Mucosa of rectum (tissue), 2 donors: ENCODE measurements around the gene KIAA0319L.

Experiments
- H3K27ac ChIP-seq, 2 donors: one replicate each; pipeline ENCODE4 v1.7.0; 2013; ENCODE audit warnings: inconsistent platforms in 2 of 2, low read depth in 2 of 2, low read length in 2 of 2
- H3K27me3 ChIP-seq, 2 donors: one replicate each; pipeline ENCODE4 v1.7.0; 2013; ENCODE audit warnings: low read length in 2 of 2; ENCODE audit not compliant: control insufficient read depth in 2 of 2, insufficient read depth in 2 of 2
- H3K36me3 ChIP-seq, 2 donors: one replicate each; pipeline ENCODE4 v1.7.0; 2013; ENCODE audit warnings: low read length in 2 of 2; ENCODE audit not compliant: control insufficient read depth in 2 of 2, insufficient read depth in 2 of 2
- H3K4me1 ChIP-seq, 2 donors: one replicate each; pipeline ENCODE4 v1.7.0; 2013; ENCODE audit warnings: low read length in 2 of 2, mild to moderate bottlenecking in 1 of 2; ENCODE audit not compliant: control insufficient read depth in 2 of 2, insufficient read depth in 2 of 2
- H3K4me3 ChIP-seq, 2 donors: one replicate each; pipeline ENCODE4 v1.7.0; 2013; ENCODE audit warnings: low read length in 2 of 2
- H3K9ac ChIP-seq, 2 donors: one replicate each; pipeline ENCODE4 v1.7.0; 2013; ENCODE audit warnings: low read length in 2 of 2, low read depth in 1 of 2, mild to moderate bottlenecking in 1 of 2
- H3K9me3 ChIP-seq, 2 donors: one replicate each; pipeline ENCODE4 v1.7.0; 2013; ENCODE audit warnings: low read length in 2 of 2; ENCODE audit not compliant: control insufficient read depth in 2 of 2
- donor health status: healthy.
- donor health status: Normal muscosa, but diverticular disease.

KIAA0319L gene

DNA sequence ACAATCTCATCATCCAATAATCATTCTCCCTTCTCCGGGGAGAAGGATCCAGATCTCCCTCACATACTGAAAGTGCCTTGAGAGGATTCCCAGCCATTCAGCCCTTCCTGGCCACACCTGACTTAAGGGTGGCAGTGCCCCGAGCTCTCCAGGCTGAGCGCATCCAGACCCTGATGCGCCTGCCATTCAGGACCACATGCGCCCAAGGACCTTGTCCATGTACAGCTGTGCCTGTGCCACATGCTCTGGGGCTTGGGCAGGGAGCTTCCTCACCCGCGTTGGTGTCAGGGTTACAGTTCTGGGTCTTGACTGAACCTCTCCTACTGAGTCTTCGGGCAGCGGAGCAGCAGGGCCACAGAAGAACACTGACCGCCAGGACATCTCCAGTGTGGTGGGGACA, 121.1 kb downstream of the KIAA0319L start:
- Histone ChIP-seq H3K9ac (no peak overlapping the region), H3K36me3 (peaks cover 54 to 64% of the 10 kb centered on the region in 2 donors), H3K9me3 (no peaks in the 10 kb centered on the region), H3K27ac (no peak overlapping the region), H3K27me3 (no peaks in the 10 kb centered on the region), H3K4me3 (no peak overlapping the region), H3K4me1 (no peaks in the 10 kb centered on the region)

GRCh38 chr1:35434703-35435102, 122.5 kb downstream of the KIAA0319L start:
- no peaks in the 10 kb centered on the region for H3K4me1 ChIP-seq
- no peak overlapping the region for H3K4me3 ChIP-seq
- no peak overlapping the region for H3K27ac ChIP-seq
- H3K9ac ChIP-seq = no peak overlapping the region
- H3K27me3 ChIP-seq = no peaks in the 10 kb centered on the region
- peaks cover 41 to 53% of the 10 kb centered on the region in 2 donors for H3K36me3 ChIP-seq
- no peaks in the 10 kb centered on the region for H3K9me3 ChIP-seq

- Histone ChIP-seq H3K4me3 (no peak overlapping the region), H3K9me3 (no peaks in the 10 kb centered on the region), H3K9ac (no peak overlapping the region), H3K27ac (no peak overlapping the region), H3K36me3 (peaks cover 32 to 45% of the 10 kb centered on the region in 2 donors), H3K4me1 (no peaks in the 10 kb centered on the region), H3K27me3 (no peaks in the 10 kb centered on the region)
These were observed 123.5 kb downstream of the KIAA0319L start for GRCh38 chr1:35433714-35434113.

- H3K27ac ChIP-seq = no peak overlapping the region
These were observed 125.0 kb downstream of the KIAA0319L start for GRCh38 chr1:35432231-35432630.

GRCh38 chr1:35431173-35431599, 126.0 kb downstream of the KIAA0319L start:
- H3K27me3 ChIP-seq = no peaks in the 10 kb centered on the region
- no peaks in the 10 kb centered on the region for H3K9me3 ChIP-seq
- H3K36me3 ChIP-seq = peaks cover 26 to 33% of the 10 kb centered on the region in 2 donors
- no peak overlapping the region for H3K4me3 ChIP-seq
- no peaks in the 10 kb centered on the region for H3K4me1 ChIP-seq
- no peak overlapping the region for H3K27ac ChIP-seq
- no peak overlapping the region for H3K9ac ChIP-seq

More at GRCh38 chr1:35432231-35432630, 125.0 kb downstream of the KIAA0319L start:
- no peaks in the 10 kb centered on the region for H3K9me3 ChIP-seq
- no peaks in the 10 kb centered on the region for H3K27me3 ChIP-seq
- peaks cover 30 to 38% of the 10 kb centered on the region in 2 donors for H3K36me3 ChIP-seq
- no peak overlapping the region for H3K9ac ChIP-seq
- no peaks in the 10 kb centered on the region for H3K4me1 ChIP-seq
- no peak overlapping the region for H3K4me3 ChIP-seq

DNA sequence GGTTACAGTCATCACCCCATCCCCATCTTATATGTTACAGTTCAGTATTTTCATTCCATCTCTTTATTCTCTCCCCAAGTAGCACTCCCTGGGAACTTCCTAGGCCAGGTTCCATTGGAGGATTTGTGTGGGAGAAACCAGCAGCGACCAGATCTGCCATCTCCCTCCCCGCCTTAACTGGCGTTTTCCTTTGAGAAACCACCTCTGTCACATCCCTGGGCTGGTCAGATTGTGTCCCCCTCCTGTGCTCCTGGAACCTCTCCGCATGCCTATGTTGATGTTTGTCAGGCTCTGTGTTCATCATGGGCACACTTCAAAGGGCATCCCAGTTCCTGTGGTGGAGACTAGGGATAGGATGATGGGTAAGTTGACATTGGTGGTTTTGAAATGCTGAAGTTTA, 126.4 kb downstream of the KIAA0319L start:
- Histone ChIP-seq H3K27ac (no peak overlapping the region), H3K36me3 (peaks cover 22 to 30% of the 10 kb centered on the region in 2 donors), H3K27me3 (no peaks in the 10 kb centered on the region), H3K4me1 (no peaks in the 10 kb centered on the region), H3K4me3 (no peak overlapping the region), H3K9ac (no peak overlapping the region), H3K9me3 (no peaks in the 10 kb centered on the region)

- Histone ChIP-seq H3K9me3 (no peaks in the 10 kb centered on the region), H3K27ac (no peak overlapping the region), H3K4me1 (no peaks in the 10 kb centered on the region), H3K9ac (no peak overlapping the region), H3K27me3 (no peaks in the 10 kb centered on the region), H3K4me3 (no peak overlapping the region), H3K36me3 (peaks cover 10 to 12% of the 10 kb centered on the region in 2 donors)
These were observed 128.8 kb downstream of the KIAA0319L start for GRCh38 chr1:35428360-35428759.

DNA sequence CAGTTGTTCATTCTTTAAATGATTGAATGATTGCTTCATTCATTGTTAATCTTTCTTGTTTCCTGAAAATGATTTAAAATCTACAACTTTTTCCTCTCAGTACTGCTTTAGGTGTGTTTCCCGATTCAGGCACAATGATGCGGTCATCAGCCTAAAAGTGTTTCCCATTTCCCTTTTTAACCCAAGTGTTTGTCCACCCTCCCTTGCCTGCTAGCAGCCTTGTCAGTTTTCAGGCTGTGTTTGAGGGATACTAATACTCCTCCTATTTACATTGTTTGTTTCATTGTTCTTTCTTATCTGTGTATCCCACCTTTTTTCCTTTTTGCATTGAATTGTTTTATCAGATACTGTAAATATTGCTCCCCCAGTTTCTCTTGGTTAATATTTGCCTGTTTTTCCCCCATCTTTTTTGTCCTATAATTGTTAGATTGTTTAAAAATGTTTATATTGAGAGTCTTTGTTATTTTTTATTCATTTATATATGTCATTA, 131.1 kb downstream of the KIAA0319L start:
- no peaks in the 10 kb centered on the region for H3K9me3 ChIP-seq
- no peak overlapping the region for H3K4me3 ChIP-seq
- H3K27me3 ChIP-seq = no peaks in the 10 kb centered on the region
- H3K27ac ChIP-seq = no peak overlapping the region
- peaks cover 0 to 3% of the 10 kb centered on the region in 2 donors for H3K36me3 ChIP-seq
- H3K9ac ChIP-seq = no peak overlapping the region
- no peaks in the 10 kb centered on the region for H3K4me1 ChIP-seq

- no peaks in the 10 kb centered on the region for H3K9me3 ChIP-seq
- H3K36me3 ChIP-seq = peaks cover 25 to 29% of the 10 kb centered on the region in 2 donors
- H3K27ac ChIP-seq = no peak overlapping the region
- H3K4me3 ChIP-seq = no peak overlapping the region
- no peak overlapping the region for H3K9ac ChIP-seq
- H3K27me3 ChIP-seq = no peaks in the 10 kb centered on the region
- H3K4me1 ChIP-seq = no peaks in the 10 kb centered on the region
These were observed 148.3 kb downstream of the KIAA0319L start for GRCh38 chr1:35408925-35409324.

DNA sequence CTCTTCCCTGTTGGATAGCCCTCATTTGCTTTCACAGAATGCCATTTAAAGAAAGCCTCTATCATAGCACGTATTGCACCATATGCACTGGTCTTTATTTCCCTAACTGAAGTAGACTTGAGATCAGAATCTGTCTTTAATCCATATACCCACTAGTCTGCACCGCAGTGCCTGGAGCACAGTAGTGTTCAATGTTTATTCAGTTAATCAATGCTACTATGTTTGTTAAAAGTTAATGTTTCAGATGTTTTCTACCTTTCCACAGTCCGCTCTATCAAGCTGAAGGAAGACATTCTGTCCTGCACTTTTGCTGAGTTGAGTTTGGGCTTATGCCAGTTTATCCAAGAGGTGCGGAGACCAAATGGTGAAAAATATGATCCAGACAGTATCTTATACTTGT, 149.5 kb downstream of the KIAA0319L start:
- Histone ChIP-seq H3K36me3 (peaks cover 25 to 29% of the 10 kb centered on the region in 2 donors), H3K9ac (no peak overlapping the region), H3K27ac (no peak overlapping the region), H3K4me3 (no peak overlapping the region), H3K9me3 (no peaks in the 10 kb centered on the region), H3K27me3 (no peaks in the 10 kb centered on the region), H3K4me1 (no peaks in the 10 kb centered on the region)

DNA sequence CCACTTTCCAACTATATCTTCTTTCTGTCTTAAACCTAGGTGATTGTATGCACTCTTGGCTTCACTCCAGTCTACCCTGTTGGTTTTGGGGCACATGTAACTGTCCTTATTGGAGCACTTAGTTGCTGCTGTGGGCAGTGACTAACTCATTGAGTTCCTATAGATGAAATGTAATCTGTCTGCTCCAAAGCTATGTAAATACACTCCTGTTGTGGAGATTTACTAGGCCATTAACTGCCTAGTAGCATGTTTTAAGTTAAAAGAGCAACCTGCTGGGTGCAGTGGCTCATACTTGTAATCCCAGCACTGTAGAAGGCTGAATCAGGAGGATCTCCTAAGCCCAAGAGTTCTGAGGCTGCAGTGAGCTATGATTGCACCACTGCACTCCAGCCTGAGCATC, 151.1 kb downstream of the KIAA0319L start:
- no peak overlapping the region for H3K27ac ChIP-seq
- H3K4me3 ChIP-seq = no peak overlapping the region
- no peaks in the 10 kb centered on the region for H3K4me1 ChIP-seq
- no peaks in the 10 kb centered on the region for H3K27me3 ChIP-seq
- no peak overlapping the region for H3K9ac ChIP-seq
- H3K36me3 ChIP-seq = peaks cover 28 to 29% of the 10 kb centered on the region in 2 donors
- no peaks in the 10 kb centered on the region for H3K9me3 ChIP-seq
